GM12891 (cell line): ENCODE data around the gene CORT.
"Not testable (repeated sequence)": the region's sequence is repeated elsewhere in the genome, so short reads cannot be mapped to it uniquely, and the experiment has no call there.

ENCODE experiments used
- DNase-seq: peaks from one replicate; pipeline ENCODE4 v3.0.0; 2011; ENCODE audit warnings: low spot score; ENCODE audit not compliant: insufficient read length
- FAIRE-seq: peaks from 2 replicates; lab custom pipeline; 2011; peaks lifted over from hg19 to GRCh38; lab: Jason Lieb, UNC
- PAX5 ChIP-seq: IDR thresholded peaks from 2 replicates; pipeline ENCODE4 v1.6.1; 2011; ENCODE audit warnings: low read length, moderate library complexity, mild to moderate bottlenecking; ENCODE audit not compliant: insufficient read depth, severe bottlenecking
- POLR2A ChIP-seq: IDR thresholded peaks from 2 replicates; pipeline ENCODE4 v1.6.1; 2011; ENCODE audit warnings: low read depth, low read length, control low read depth
- POLR2AphosphoS5 ChIP-seq: IDR thresholded peaks from 2 replicates; pipeline ENCODE4 v1.6.1; 2011; ENCODE audit warnings: low read depth, low read length, control low read depth
- POU2F2 ChIP-seq: IDR thresholded peaks from 2 replicates; pipeline ENCODE4 v1.6.1; 2011; ENCODE audit warnings: low read depth, mild to moderate bottlenecking, control low read depth, low read length, moderate library complexity
- SPI1 ChIP-seq: IDR thresholded peaks from 2 replicates; pipeline ENCODE4 v1.6.1; 2011; ENCODE audit warnings: low read depth, low read length, control low read depth
- TAF1 ChIP-seq: IDR thresholded peaks from 2 replicates; pipeline ENCODE4 v1.6.1; 2011; ENCODE audit warnings: low read depth, low read length, control low read depth

The CORT gene

DNA sequence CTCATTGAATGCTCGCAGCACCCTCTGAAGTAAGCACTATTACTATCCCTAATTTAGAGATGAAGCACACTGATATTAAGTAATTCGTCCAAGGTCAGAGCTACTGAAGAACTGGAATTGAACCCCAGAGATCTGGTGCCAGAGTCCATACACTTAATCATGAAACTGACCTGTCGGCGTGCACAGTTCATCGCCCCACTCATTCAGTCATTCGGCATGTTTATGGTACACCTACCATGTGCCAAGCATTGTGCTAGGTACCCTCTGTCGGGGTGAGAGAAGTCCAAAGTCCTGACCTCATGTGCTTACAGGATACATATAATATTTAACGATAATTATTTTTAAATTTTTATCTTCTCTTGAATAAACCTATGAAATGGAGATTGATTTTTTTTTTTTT is 25.2 kb upstream of the CORT start:
- FAIRE-seq, result no peak
- no peak for DNase-seq
- TF ChIP-seq POLR2A, result no peak
- TF ChIP-seq PAX5, result no peak
- no peak for TF ChIP-seq SPI1
- no peak for TF ChIP-seq TAF1
- no peak for TF ChIP-seq POLR2AphosphoS5
- TF ChIP-seq POU2F2, result no peak

DNA sequence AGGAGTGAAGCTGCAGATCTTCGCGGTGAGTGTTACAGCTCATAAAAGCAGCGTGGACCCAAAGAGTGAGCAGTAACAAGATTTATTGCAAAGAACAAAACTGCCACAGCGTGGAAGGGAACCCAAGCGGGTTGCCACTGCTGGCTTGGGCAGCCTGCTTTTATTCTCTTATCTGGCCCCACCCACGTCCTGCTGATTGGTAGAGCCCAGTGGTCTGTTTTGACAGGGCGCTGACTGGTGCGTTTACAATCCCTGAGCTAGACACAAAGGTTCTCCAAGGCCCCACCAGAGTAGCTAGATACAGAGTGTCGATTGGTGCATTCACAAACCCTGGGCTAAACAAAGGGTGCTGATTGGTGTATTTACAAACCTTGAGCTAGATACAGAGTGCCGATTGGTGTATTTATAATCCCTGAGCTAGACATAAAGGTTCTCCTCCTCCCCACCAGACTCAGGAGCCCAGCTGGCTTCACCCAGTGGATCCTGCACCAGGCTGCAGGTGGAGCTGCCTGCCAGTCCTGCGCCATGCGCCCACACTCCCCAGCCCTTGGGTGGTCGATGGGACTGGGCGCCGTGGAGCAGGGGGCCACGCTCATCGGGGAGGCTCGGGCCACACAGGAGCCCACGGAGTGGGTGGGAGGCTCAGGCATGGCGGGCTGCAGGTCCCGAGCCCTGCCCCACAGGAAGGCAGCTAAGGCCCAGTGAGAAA is 23.9 kb upstream of the CORT start:
- FAIRE-seq, result not testable (repeated sequence)

GRCh38 chr1:10426535-10426848 is 23.3 kb upstream of the CORT start:
- not testable (repeated sequence) for FAIRE-seq, DNase-seq

More for the DNA sequence above, 23.9 kb upstream of the CORT start:
- not testable (repeated sequence) for DNase-seq

DNA sequence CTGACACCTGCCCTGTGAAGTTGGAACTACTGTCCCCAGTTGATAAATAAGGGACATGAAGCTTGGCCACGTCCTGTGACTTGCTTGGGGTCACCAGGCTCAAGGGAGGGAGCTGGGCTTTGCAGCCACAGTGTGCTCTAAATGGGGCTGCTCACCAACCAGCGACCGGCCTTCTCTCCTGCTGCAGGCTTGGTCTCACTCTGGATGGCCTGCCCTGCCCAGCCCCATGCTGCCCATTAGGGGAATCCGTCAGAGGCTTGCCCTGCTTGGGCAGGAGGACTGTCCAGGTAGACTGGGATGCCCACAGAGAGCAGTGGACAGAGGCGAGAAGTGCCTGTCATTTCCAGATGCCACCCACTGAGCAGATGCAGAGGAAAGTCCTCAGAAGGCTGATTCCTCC is 20.8 kb upstream of the CORT start:
- FAIRE-seq (no peak), DNase-seq (no peak)
- TF ChIP-seq POU2F2, result no peak
- TF ChIP-seq PAX5, result no peak
- no peak for TF ChIP-seq POLR2A
- no peak for TF ChIP-seq TAF1
- TF ChIP-seq SPI1, result no peak
- no peak for TF ChIP-seq POLR2AphosphoS5

GRCh38 chr1:10429868-10430215 is 20.0 kb upstream of the CORT start:
- DNase-seq (no peak), FAIRE-seq (no peak)
- TF ChIP-seq POLR2A (no peak), POLR2AphosphoS5 (peak; percentile 42; the same call in 1 of the 2 replicates), SPI1 (peak; percentile 33; the same call in 1 of the 2 replicates)

DNA sequence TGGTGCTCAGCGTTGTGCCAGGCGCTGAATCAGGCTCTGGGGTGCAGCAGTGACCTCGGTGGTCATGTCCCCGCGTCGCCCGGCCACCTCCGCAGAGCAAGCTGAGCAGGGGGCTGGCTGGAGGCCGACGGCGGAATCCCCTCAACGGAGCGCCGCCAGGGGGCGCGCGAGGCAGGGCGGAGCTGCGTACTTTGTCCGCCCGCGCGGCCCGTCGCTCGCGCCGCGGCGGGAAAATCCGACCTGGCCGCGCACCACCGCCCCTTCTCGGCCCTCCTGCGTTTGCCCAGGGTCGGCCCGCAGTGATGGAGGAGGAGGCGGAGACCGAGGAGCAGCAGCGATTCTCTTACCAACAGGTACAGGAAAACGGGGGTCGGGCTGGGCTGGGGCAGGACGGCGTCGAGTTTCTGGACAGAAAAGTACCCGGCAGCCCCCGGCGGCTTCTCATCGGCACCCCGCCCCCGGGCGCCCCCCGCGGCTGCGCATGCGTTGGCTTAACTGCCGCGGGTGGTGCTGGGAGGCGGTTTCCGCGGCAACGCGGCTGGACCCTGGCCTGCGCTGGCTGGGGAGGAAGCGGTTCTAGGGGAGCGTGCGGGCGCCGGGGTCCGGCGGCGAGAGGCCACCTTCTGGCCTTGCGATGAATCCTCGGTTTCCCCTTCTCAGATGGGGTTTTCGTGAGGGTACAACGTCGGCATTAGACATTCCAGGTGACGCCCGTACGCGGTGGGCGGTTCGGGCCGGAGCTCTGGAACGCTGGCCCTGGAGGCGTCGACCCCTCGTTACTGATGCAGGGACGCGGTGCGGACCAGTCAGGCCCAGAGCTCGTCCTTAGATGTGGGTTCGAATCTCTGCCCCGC is 19.4 kb upstream of the CORT start, which contains the start of gene CENPS:
Gene CENPS (plus strand): TSS at position 218 of the 854 bp plus-strand sequence. CDS start 85 bp downstream, at position 303.
- DNase-seq (peak; percentile 97), FAIRE-seq (peak; percentile 93)
- TF ChIP-seq POLR2A (no peak; the same call in none of the 2 replicates), SPI1 (peak; percentile 65), PAX5 (peak; percentile 58), POU2F2 (peak; percentile 41; the same call in 1 of the 2 replicates), TAF1 (0 out of 2 replicates have a peak, but pooled peaks have one; percentile 25), POLR2AphosphoS5 (no peak)

GRCh38 chr1:10431070-10431730 is 18.6 kb upstream of the CORT start:
- no peak for TF ChIP-seq POLR2A
- TF ChIP-seq TAF1, result no peak
- TF ChIP-seq SPI1, result no peak
- no peak for TF ChIP-seq PAX5
- TF ChIP-seq POU2F2, result no peak
- no peak for TF ChIP-seq POLR2AphosphoS5
- DNase-seq (no peak), FAIRE-seq (no peak)

GRCh38 chr1:10432910-10433700 is 16.7 kb upstream of the CORT start:
- DNase-seq (no peak), FAIRE-seq (no peak)
- TF ChIP-seq POLR2AphosphoS5 (no peak), POLR2A (no peak), POU2F2 (no peak)

DNA sequence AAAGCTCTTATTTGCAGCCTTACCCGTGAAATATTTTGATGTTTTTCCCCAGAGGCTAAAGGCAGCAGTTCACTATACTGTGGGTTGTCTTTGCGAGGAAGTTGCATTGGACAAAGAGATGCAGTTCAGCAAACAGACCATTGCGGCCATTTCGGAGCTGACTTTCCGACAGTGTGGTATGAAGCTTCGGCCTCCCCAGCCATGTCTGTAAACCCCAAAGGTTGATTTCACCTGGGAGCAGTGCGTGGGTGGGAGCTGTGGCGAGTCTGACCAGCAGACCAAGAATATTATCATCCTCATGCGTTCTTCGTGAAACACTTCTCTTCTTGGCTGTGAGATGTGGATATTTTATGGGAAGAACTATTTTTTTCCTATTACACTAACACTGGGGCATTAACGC is 16.0 kb upstream of the CORT start:
- DNase-seq (no peak), FAIRE-seq (no peak)
- TF ChIP-seq SPI1 (no peak), POLR2A (no peak), POU2F2 (no peak), PAX5 (no peak), POLR2AphosphoS5 (no peak), TAF1 (no peak)

GRCh38 chr1:10434590-10434989 is 15.2 kb upstream of the CORT start:
- FAIRE-seq, result no peak
- TF ChIP-seq PAX5 (no peak), SPI1 (no peak), POLR2A (no peak)
- DNase-seq, result no peak
